Neural progenitor cell (in vitro differentiated cells): ENCODE results near the gene DOK7. TPM values are rescaled to one million over a fixed set of nuclear protein-coding genes. Genes with fewer than 3 reads are reported as not detected.

Source experiments
- DNase-seq: peaks from one replicate; pipeline ENCODE4 v3.0.0-alpha.2; 2016; ENCODE audit warnings: low spot score
- H2AFZ ChIP-seq: fragments of 200-600 bp; sonication (generic); replicated peaks from 2 replicates; pipeline ENCODE4 v1.6.1; 2016; ENCODE audit warnings: antibody characterized with exemption
- H3F3A ChIP-seq: fragments of 200-600 bp; sonication (generic); 2 replicates; pipeline ENCODE4 v1.6.1; 2016; ENCODE audit warnings: antibody characterized with exemption, low read depth
- H3K27ac ChIP-seq: fragments of 200-600 bp; sonication (generic); 2 replicates; pipeline ENCODE4 v1.5.1; 2016; ENCODE audit warnings: mild to moderate bottlenecking
- H3K27me3 ChIP-seq: fragments of 200-600 bp; sonication (generic); 2 replicates; pipeline ENCODE4 v1.6.1; 2016; ENCODE audit warnings: mild to moderate bottlenecking, moderate library complexity
- H3K36me3 ChIP-seq: fragments of 200-600 bp; sonication (generic); 2 replicates; pipeline ENCODE4 v1.5.1; 2016
- H3K4me1 ChIP-seq: fragments of 200-600 bp; sonication (generic); 2 replicates; pipeline ENCODE4 v1.6.1; 2016; ENCODE audit warnings: mixed run types
- H3K4me2 ChIP-seq: fragments of 200-600 bp; sonication (generic); 2 replicates; pipeline ENCODE4 v1.6.1; 2016
- H3K4me3 ChIP-seq: fragments of 200-600 bp; sonication (generic); 2 replicates; pipeline ENCODE4 v1.5.1; 2016
- H3K79me2 ChIP-seq: fragments of 200-600 bp; sonication (generic); 2 replicates; pipeline ENCODE4 v1.6.1; 2016; ENCODE audit warnings: low read depth
- H3K9ac ChIP-seq: fragments of 200-600 bp; sonication (generic); 2 replicates; pipeline ENCODE4 v1.6.1; 2016
- H3K9me3 ChIP-seq: fragments of 200-600 bp; sonication (generic); 2 replicates; pipeline ENCODE4 v1.5.1; 2016; ENCODE audit warnings: low read depth
- H4K20me1 ChIP-seq: fragments of 200-600 bp; sonication (generic); 2 replicates; pipeline ENCODE4 v1.6.1; 2016; ENCODE audit warnings: low read depth
- H3K27ac Mint-ChIP-seq: 3 replicates; pipeline ENCODE4 v1.8.0; 2021; ENCODE audit warnings: mixed read lengths
- H3K27me3 Mint-ChIP-seq: 2 replicates; pipeline ENCODE4 v1.8.0; 2022; ENCODE audit warnings: low read depth, mild to moderate bottlenecking, inconsistent platforms, moderate library complexity, mixed read lengths; ENCODE audit not compliant: insufficient read depth
- H3K36me3 Mint-ChIP-seq: 3 replicates; pipeline ENCODE4 v1.8.0; 2021; ENCODE audit warnings: mixed read lengths
- H3K4me1 Mint-ChIP-seq: 3 replicates; pipeline ENCODE4 v1.8.0; 2021; ENCODE audit warnings: mixed read lengths
- H3K4me3 Mint-ChIP-seq: 3 replicates; pipeline ENCODE4 v1.8.0; 2021; ENCODE audit warnings: mild to moderate bottlenecking, moderate library complexity, mixed read lengths
- H3K9me3 Mint-ChIP-seq: 3 replicates; pipeline ENCODE4 v1.8.0; 2020; ENCODE audit warnings: mixed read lengths
- CTCF ChIP-seq: fragments of 200-600 bp; sonication (generic); IDR thresholded peaks from 2 replicates; pipeline ENCODE4 v1.5.1; 2017; ENCODE audit warnings: antibody characterized with exemption, mild to moderate bottlenecking
- EZH2 ChIP-seq: fragments of 200-600 bp; sonication (generic); IDR thresholded peaks from 2 replicates; pipeline ENCODE4 v1.6.1; 2017; ENCODE audit warnings: antibody characterized with exemption, mild to moderate bottlenecking, moderate library complexity
- EZH2phosphoT487 ChIP-seq: fragments of 200-600 bp; sonication (generic); IDR thresholded peaks from 2 replicates; pipeline ENCODE4 v1.6.1; 2017; ENCODE audit warnings: antibody characterized with exemption
- total RNA-seq: library from RNA; depleted of rRNA; stranded (reverse); fragments of >200 nt; gene quantifications from 2 replicates; pipeline ENCODE4 v1.2.3, GENCODE V29; 2015; ENCODE audit warnings: low replicate concordance

DOK7 gene
- total RNA-seq, 1 donor from 2014 or later, result not detected

GRCh38 chr4:3485886-3486540 lies 22.9 kb downstream of the DOK7 start:
- Mint-ChIP-seq H3K9me3 (no peaks in the 10 kb centered on the region), H3K4me3 (no peak overlapping the region), H3K27me3 (peaks cover 21% of the 10 kb centered on the region), H3K36me3 (no peaks in the 10 kb centered on the region), H3K4me1 (peaks cover 9% of the 10 kb centered on the region), H3K27ac (no peak overlapping the region)
- H3F3A ChIP-seq, result peaks cover 19% of the 10 kb centered on the region
- peaks cover 85% of the 10 kb centered on the region for H3K27me3 ChIP-seq
- no peak overlapping the region for H2AFZ ChIP-seq
- peaks cover 39% of the 10 kb centered on the region for H3K4me1 ChIP-seq
- no peaks in the 10 kb centered on the region for H3K79me2 ChIP-seq
- no peak overlapping the region for H3K4me2 ChIP-seq
- no peaks in the 10 kb centered on the region for H3K9me3 ChIP-seq
- H3K27ac ChIP-seq, result no peak overlapping the region
- no peak for DNase-seq
- H4K20me1 ChIP-seq, result no peaks in the 10 kb centered on the region
- H3K9ac ChIP-seq, result no peak overlapping the region
- H3K4me3 ChIP-seq, result no peak overlapping the region
- H3K36me3 ChIP-seq, result no peaks in the 10 kb centered on the region
- TF ChIP-seq EZH2 (no peak), CTCF (no peak), EZH2phosphoT487 (no peak)

- no peak overlapping the region for H3K27ac Mint-ChIP-seq
- H3K9me3 ChIP-seq, result no peaks in the 10 kb centered on the region
- peaks cover 31% of the 10 kb centered on the region for H3K4me1 ChIP-seq
- H3K79me2 ChIP-seq, result no peaks in the 10 kb centered on the region
- peaks cover 6% of the 10 kb centered on the region for H4K20me1 ChIP-seq
- no peak overlapping the region for H3K4me3 ChIP-seq
- no peaks in the 10 kb centered on the region for H3K36me3 Mint-ChIP-seq
- H3K4me1 Mint-ChIP-seq, result peaks cover 4% of the 10 kb centered on the region
- peak overlapping the region; percentile 63 for H3K4me3 Mint-ChIP-seq
- H3F3A ChIP-seq, result peaks cover 18% of the 10 kb centered on the region
- H3K9me3 Mint-ChIP-seq, result no peaks in the 10 kb centered on the region
- no peak overlapping the region for H3K27ac ChIP-seq
- TF ChIP-seq EZH2phosphoT487, result no peak
- TF ChIP-seq CTCF, result no peak
- TF ChIP-seq EZH2, result no peak
- H2AFZ ChIP-seq, result no peak overlapping the region
- peaks cover 90% of the 10 kb centered on the region for H3K27me3 ChIP-seq
- no peak overlapping the region for H3K9ac ChIP-seq
- peaks cover 19% of the 10 kb centered on the region for H3K27me3 Mint-ChIP-seq
- peak; percentile 69 for DNase-seq
- peak overlapping the region; percentile 27 for H3K4me2 ChIP-seq
- H3K36me3 ChIP-seq, result no peaks in the 10 kb centered on the region
Observed at GRCh38 chr4:3486541-3487540, 23.7 kb downstream of the DOK7 start.

- Histone ChIP-seq H3K4me2 (no peak overlapping the region), H3K9ac (no peak overlapping the region), H3F3A (peaks cover 18% of the 10 kb centered on the region), H3K79me2 (no peaks in the 10 kb centered on the region), H3K9me3 (no peaks in the 10 kb centered on the region), H3K27ac (no peak overlapping the region), H3K36me3 (no peaks in the 10 kb centered on the region), H3K27me3 (peaks cover 97% of the 10 kb centered on the region), H2AFZ (no peak overlapping the region), H3K4me1 (peaks cover 36% of the 10 kb centered on the region), H4K20me1 (peaks cover 8% of the 10 kb centered on the region), H3K4me3 (no peak overlapping the region)
- TF ChIP-seq CTCF (no peak), EZH2phosphoT487 (no peak), EZH2 (no peak)
- Mint-ChIP-seq H3K9me3 (no peaks in the 10 kb centered on the region), H3K27ac (no peak overlapping the region), H3K36me3 (no peaks in the 10 kb centered on the region), H3K4me3 (no peak overlapping the region), H3K4me1 (peaks cover 8% of the 10 kb centered on the region), H3K27me3 (peaks cover 22% of the 10 kb centered on the region)
- DNase-seq, result no peak
Observed at GRCh38 chr4:3487861-3488260, 24.8 kb downstream of the DOK7 start.
